CD4-positive, alpha-beta T cell (primary cell): Measurements from ENCODE around the gene SNX8. TPM values are rescaled to one million over a fixed set of nuclear protein-coding genes. Genes with fewer than 3 reads are reported as not detected.

ENCODE experiments used
- ATAC-seq: fragments of 200-7000 bp; cut with Tn5 transposase; one replicate; pipeline ENCODE4 v1.10.0; 2022; ENCODE audit warnings: mild to moderate bottlenecking; ENCODE audit not compliant: poor library complexity
- CTCF ChIA-PET: fragments of 350-600 bp; sonication (Branson Sonifier 250); formaldehyde crosslinking; loops from one replicate; lab custom pipeline; 2021; ENCODE audit warnings: antibody characterized with exemption, inconsistent platforms; lab: Charles Lee
- POLR2A ChIA-PET: fragments of 350-600 bp; sonication (Branson Sonifier 250); formaldehyde crosslinking; loops from one replicate; lab custom pipeline; 2021; ENCODE audit warnings: antibody characterized with exemption, inconsistent platforms; lab: Charles Lee
- DNase-seq, 14 experiments: peaks; one replicate each; pipeline ENCODE4 v3.0.0-alpha.2; 2013 to 2020; ENCODE audit warnings: mixed read lengths in 2 of 14
- H3K27ac ChIP-seq, 2 donors: one replicate each; pipeline versions ENCODE4 v1.5.1 to v1.7.0; 2013; ENCODE audit warnings: low read length in 2 of 2, low read depth in 1 of 2, mild to moderate bottlenecking in 1 of 2
- H3K27me3 ChIP-seq, 2 experiments: 1 replicate in 1 of 2; 2 replicates in 1 of 2; pipeline versions ENCODE4 v1.6.1 to v1.7.0; 2013; ENCODE audit warnings: low read length in 2 of 2, control low read depth in 1 of 2, mild to moderate bottlenecking in 1 of 2, moderate library complexity in 1 of 2; ENCODE audit not compliant: insufficient read depth in 2 of 2, control insufficient read depth in 1 of 2
- H3K36me3 ChIP-seq: one replicate; pipeline ENCODE4 v1.6.1; 2013; ENCODE audit warnings: low read length, control low read depth; ENCODE audit not compliant: insufficient read depth
- H3K4me1 ChIP-seq: one replicate; pipeline ENCODE4 v1.6.1; 2013; ENCODE audit warnings: low read length, control low read depth; ENCODE audit not compliant: insufficient read depth
- H3K4me3 ChIP-seq: one replicate; pipeline ENCODE4 v1.5.1; 2013; ENCODE audit warnings: mild to moderate bottlenecking, low read length, moderate library complexity
- H3K9me3 ChIP-seq, 2 experiments: 1 replicate in 1 of 2; 2 replicates in 1 of 2; pipeline versions ENCODE4 v1.6.1 to v1.7.0; 2013; ENCODE audit warnings: low read length in 2 of 2, mild to moderate bottlenecking in 2 of 2, control low read depth in 1 of 2, moderate library complexity in 1 of 2; ENCODE audit not compliant: control insufficient read depth in 1 of 2, insufficient read depth in 1 of 2
- H3K27ac Mint-ChIP-seq: one replicate; pipeline ENCODE4 v1.8.0; 2020; ENCODE audit warnings: mixed read lengths
- H3K27me3 Mint-ChIP-seq: one replicate; pipeline ENCODE4 v1.8.0; 2021; ENCODE audit warnings: mixed read lengths
- H3K36me3 Mint-ChIP-seq: one replicate; pipeline ENCODE4 v1.8.0; 2021; ENCODE audit warnings: low read depth, mixed read lengths
- H3K4me1 Mint-ChIP-seq: one replicate; pipeline ENCODE4 v1.8.0; 2021; ENCODE audit warnings: low read depth, mixed read lengths
- H3K4me3 Mint-ChIP-seq: one replicate; pipeline ENCODE4 v1.8.0; 2020; ENCODE audit warnings: mild to moderate bottlenecking, mixed read lengths
- H3K9me3 Mint-ChIP-seq: one replicate; pipeline ENCODE4 v1.8.0; 2020; ENCODE audit warnings: mixed read lengths
- intact Hi-C, 2 experiments: fragments of 100-400 bp; cut with DNase I in 1 of 2; cut with micrococcal nuclease in 1 of 2; formaldehyde crosslinking; loops; one replicate each; pipeline versions ENCODE4 v1.15.1 to v1.9.0; 2023 to 2025; cut with DNase I, micrococcal nuclease
- total RNA-seq, 174 experiments: library from RNA in 2 of 174; stranded (reverse) in 2 of 174; gene quantifications; one replicate each; pipeline ENCODE4 v1.2.3 and lab custom pipeline; 2021 to 2026
- TF ChIP-seq, protein P1 (sequence below): fragments of 200-600 bp; IDR thresholded peaks from one replicate; pipeline ENCODE4 v1.8.0; 2022; ENCODE audit warnings: antibody characterized with exemption, mild to moderate bottlenecking

The SNX8 gene
- total RNA-seq, 2 experiments from 2014 or later: 4.2 to 4.5 TPM

DNA sequence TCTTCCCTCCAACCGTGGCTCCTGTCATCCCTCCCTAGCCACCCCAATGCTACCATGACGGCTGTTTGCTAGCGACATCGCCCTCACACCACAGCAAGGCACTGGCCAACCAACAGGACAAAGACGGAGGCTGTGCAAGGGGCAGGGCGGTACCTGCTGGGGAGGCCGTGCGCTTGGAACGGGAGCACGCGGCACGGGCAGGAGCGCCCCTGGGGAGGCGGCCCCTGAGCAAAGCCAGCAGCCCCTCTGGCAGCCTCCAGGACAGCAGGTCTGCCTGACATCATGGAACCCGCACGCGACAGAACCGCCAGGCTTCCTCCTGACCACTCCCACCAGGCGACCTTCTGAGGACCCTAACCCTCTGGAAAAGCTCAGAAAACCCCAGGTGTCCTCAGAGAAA lies 94.2 kb downstream of the SNX8 start:
- H3K27ac ChIP-seq: no peak overlapping the region
- CTCF ChIA-PET: no interaction called here
- Mint-ChIP-seq H3K27me3 (no peaks in the 10 kb centered on the region), H3K27ac (no peak overlapping the region), H3K4me1 (no peaks in the 10 kb centered on the region), H3K36me3 (peaks cover 58% of the 10 kb centered on the region), H3K4me3 (no peak overlapping the region), H3K9me3 (no peaks in the 10 kb centered on the region)
- H3K4me3 ChIP-seq: no peak overlapping the region
- TF ChIP-seq, protein P1, sequence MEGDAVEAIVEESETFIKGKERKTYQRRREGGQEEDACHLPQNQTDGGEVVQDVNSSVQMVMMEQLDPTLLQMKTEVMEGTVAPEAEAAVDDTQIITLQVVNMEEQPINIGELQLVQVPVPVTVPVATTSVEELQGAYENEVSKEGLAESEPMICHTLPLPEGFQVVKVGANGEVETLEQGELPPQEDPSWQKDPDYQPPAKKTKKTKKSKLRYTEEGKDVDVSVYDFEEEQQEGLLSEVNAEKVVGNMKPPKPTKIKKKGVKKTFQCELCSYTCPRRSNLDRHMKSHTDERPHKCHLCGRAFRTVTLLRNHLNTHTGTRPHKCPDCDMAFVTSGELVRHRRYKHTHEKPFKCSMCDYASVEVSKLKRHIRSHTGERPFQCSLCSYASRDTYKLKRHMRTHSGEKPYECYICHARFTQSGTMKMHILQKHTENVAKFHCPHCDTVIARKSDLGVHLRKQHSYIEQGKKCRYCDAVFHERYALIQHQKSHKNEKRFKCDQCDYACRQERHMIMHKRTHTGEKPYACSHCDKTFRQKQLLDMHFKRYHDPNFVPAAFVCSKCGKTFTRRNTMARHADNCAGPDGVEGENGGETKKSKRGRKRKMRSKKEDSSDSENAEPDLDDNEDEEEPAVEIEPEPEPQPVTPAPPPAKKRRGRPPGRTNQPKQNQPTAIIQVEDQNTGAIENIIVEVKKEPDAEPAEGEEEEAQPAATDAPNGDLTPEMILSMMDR: no peak
- no peaks in the 10 kb centered on the region for H3K4me1 ChIP-seq
- DNase-seq (no peak), ATAC-seq (no peak)
- no peaks in the 10 kb centered on the region for H3K9me3 ChIP-seq
- peaks cover 69% of the 10 kb centered on the region for H3K36me3 ChIP-seq
- POLR2A ChIA-PET: no interaction called here
- H3K27me3 ChIP-seq: no peaks in the 10 kb centered on the region
- intact Hi-C loops: no loop called here

DNA sequence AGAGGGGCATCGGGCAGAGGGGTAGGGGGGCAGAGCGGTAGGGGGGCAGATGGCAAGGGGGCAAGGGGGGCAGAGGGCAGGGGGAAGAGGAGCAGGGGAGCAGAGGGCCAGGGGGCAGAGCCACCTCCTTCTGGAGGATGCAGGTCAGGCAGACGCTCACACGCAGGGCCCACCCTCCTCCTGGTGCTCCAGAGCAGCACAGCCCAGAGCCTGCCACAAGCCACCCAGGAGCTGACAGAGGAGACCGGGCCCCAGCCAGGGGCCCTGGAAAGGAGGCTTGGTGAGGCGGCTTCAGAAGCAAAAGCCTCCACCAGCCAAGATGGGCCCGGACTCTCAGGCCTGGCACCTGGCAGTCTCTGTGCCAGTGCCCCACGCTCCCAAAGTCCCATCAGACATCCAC lies 94.6 kb downstream of the SNX8 start:
- H3K9me3 Mint-ChIP-seq: no peaks in the 10 kb centered on the region
- CTCF ChIA-PET: no interaction called here
- TF ChIP-seq, protein P1: no peak
- H3K9me3 ChIP-seq: no peaks in the 10 kb centered on the region
- POLR2A ChIA-PET: no interaction called here
- no peaks in the 10 kb centered on the region for H3K27me3 ChIP-seq
- H3K4me1 Mint-ChIP-seq: no peaks in the 10 kb centered on the region
- peaks cover 67% of the 10 kb centered on the region for H3K36me3 ChIP-seq
- no peaks in the 10 kb centered on the region for H3K27me3 Mint-ChIP-seq
- H3K4me3 ChIP-seq: no peak overlapping the region
- DNase-seq (no peak), ATAC-seq (no peak)
- H3K27ac Mint-ChIP-seq: no peak overlapping the region
- no peak overlapping the region for H3K27ac ChIP-seq
- peaks cover 62% of the 10 kb centered on the region for H3K36me3 Mint-ChIP-seq
- peaks cover 2% of the 10 kb centered on the region for H3K4me1 ChIP-seq
- no peak overlapping the region for H3K4me3 Mint-ChIP-seq
- intact Hi-C loops: no loop called here

DNA sequence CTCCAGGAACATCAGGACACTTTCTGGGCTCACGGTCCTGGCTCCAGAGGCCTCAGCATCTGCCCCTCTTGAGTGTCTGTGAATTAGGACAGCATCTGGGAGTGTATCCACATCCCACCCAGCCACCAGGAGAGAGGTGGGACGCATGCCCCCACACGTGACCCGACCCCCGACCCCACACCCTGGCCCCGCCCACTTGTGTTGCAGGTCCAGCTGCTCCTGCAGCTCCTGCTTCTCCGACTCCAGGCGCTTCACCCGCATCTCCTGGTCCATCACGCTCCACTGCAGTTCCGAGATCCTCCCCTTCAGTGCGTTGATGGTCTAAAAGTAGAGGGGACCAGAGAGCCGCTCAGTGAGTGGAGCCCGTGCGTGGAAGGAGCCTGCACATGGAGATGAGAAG lies 95.1 kb downstream of the SNX8 start:
- Mint-ChIP-seq H3K4me3 (no peak overlapping the region), H3K9me3 (no peaks in the 10 kb centered on the region)

More for the DNA sequence above, 95.1 kb downstream of the SNX8 start:
- no peak overlapping the region for H3K27ac Mint-ChIP-seq
- Histone ChIP-seq H3K27ac (no peak overlapping the region), H3K4me1 (peaks cover 7% of the 10 kb centered on the region), H3K9me3 (no peaks in the 10 kb centered on the region), H3K4me3 (no peak overlapping the region), H3K36me3 (peaks cover 67% of the 10 kb centered on the region), H3K27me3 (no peaks in the 10 kb centered on the region)
- TF ChIP-seq, protein P1: no peak
- ATAC-seq: no peak
- POLR2A ChIA-PET: no interaction called here
- H3K4me1 Mint-ChIP-seq: no peaks in the 10 kb centered on the region
- intact Hi-C loops: no loop called here
- peaks cover 64% of the 10 kb centered on the region for H3K36me3 Mint-ChIP-seq
- CTCF ChIA-PET: no interaction called here
- no peak for DNase-seq
- H3K27me3 Mint-ChIP-seq: no peaks in the 10 kb centered on the region
